HG02588 (cell line): ENCODE results near the gene ZNF319.
"Not testable (repeated sequence)": the region's sequence is repeated elsewhere in the genome, so short reads cannot be mapped to it uniquely, and the experiment has no call there.

Experiments
- ATAC-seq: cut with Tn5 transposase; IDR thresholded peaks from one replicate; pipeline ENCODE4 v1.9.1; 2021; ENCODE audit warnings: mild to moderate bottlenecking, moderate library complexity; ENCODE audit not compliant: unreplicated experiment

Gene ZNF319

DNA sequence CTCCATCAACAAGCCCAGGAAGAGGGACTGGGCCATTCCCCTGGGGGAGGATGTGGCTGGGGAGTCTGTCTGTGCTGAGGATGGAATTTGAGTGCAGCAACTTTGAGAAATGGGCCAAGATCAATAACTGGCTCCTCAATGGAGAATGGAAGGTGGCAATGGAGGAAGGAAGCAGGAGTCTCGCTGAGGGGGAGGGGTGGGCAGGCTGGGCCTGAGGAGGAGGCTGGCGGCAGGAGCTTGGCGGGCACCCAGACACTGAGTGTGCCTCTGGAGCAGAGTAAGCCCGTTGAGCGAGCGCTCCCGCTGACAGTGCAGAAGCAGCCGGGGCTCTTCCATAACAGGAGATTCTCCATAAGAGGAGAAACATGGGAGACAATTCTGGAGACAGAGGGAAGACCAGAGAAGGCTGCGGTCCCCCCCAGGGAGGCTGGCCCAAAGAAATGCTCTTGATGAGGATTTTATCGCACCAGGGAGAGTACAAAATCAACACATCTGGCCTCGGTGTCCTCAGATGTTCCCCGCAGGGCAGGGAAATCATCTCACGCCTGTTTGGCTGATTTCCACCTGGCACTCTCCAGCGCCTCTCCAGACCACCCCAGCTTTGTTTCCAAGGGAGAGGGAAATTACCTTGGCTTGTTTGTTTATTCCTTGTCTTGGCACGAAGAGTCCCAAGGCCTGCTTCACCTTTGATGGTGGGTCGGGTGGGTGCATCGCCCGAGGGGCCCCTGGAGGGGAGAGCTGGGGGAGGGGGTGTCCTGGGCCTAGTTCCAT lies 22.3 kb upstream of the ZNF319 start:
- ATAC-seq, result no peak

DNA sequence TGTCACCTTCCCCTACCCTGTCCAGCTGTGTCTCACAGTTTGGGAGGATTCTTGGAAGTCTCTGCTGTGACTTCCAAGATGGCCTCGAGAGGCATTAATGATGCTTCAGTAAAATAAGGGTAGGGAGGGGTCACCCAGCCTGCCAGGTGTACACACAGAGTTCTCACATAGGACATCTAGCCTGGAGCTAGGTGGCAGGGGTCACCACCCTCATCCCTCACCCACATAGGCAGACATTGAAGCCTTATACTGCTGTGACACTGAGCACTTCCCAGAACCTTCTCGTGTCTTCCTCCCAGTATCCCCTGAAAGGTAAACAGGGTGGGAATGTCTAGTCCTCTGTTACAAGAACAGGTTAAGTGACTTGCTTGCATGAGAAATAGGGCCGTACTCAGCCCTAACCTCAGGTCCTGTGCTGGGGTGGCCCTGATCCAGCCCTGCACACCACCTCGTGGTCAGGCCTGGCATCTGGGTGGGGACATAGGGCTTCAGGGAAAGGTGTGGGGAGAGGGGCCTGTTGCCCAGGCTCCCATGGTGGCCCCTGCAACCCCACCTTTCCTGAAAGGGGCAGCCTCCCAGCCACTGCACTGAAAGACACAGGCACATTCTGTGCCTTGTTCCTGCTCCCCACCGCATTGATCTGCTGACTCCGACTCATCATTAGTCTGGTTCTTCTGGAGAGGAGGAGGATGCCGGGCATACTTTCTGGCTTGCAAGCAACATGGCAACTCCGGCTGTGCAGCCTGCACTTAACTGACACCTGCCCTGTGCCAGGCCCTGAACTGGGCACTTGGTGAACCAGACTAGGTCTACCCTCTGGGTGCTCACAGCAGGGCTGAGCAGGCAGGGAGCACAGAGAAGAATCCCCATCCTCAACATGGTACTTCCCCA lies 21.4 kb upstream of the ZNF319 start:
- ATAC-seq, result no peak

DNA sequence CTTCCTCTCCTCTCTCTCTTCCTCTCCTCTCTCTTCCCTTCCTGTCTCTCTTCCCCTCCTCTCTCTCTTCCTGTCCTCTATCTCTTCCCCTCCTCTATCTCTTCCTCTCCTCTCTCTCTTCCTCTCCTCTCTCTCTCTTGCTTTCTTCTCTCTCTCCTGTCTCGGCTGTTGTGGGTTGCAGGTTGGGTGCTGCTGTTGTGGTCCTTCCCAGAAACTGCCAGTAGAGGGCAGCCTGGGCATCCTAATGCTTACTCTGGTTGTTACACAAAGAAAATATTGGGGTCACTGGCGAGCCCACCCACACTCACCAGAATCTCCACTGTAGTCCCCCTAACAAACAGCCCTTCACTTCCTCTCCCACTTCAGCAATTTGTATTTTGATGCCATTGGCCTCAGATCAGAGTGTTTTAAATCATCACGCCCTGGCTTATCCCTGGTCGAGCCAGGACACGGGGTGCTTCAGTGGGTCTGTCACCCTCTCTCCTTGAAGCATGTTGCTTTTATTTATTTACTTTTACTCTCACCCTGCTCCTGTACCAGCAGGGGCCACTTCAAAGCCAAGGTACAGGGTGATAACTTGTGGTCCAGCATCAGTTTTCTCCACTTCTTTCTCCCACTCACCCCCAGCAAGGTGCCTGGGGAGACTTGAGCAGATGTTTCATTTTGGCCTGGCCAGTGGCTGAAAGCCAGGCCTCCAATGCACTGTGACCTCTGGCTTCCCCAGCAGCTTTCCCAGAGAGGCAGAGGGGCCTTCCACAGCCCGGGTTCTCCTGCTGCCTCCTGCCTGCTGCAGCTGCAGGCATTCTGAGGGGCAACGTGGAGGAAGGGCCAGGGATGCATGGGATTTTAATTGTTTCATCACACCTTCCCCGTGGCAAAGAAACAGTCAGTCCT lies 20.4 kb upstream of the ZNF319 start:
- no peak for ATAC-seq

DNA sequence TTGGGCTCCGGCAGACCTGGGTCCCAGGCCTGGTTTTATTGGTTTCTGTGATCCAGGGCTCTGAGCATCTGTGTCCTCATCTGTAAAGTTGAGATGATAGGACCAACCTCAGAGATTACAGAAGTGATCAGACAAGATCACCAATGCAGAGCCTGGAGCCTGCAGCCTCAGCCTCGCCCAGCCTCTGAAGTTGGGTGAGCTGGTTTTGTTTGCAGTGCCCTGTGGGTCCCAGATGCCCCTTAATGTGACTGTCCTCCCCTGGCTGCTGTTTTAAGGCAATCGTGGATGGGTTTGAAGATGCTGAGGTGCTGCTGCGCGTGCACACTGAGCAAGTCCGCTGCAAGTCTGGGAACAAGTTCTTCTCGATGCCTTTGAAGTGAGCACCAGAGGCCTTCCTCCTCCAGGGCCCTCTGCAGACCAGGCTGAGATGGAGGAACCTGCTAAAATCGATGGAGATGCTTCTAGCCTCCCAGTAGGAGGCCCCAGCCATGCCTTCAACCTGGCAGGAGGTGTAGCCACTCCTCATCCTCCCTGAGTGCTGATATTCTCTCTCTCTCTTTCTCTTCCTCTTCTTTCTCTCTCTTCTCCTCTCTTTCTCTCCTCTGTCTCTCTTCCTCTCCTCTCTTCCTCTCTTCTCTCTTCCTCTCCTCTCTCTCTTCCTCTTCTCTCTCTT lies 19.5 kb upstream of the ZNF319 start:
- no peak for ATAC-seq

DNA sequence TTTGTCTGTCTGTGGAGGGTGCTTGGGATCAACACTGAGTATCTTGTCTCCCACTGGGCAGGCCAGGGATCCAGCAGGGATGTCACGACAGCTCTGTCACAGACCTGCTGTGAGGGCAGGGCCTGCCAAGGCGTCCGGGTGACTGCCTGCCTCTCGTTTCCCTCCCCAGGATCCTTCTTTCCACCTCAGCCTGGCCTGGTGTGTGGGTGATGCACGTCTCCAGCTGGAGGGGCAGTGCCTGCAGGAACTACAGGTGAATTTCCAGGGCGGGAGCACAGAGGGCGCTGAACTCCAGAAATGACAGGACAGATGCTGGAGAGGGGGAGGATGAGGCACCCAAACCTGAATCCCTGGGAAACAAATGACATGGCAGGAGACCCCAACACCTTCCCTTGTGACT lies 18.3 kb upstream of the ZNF319 start:
- ATAC-seq, result no peak

DNA sequence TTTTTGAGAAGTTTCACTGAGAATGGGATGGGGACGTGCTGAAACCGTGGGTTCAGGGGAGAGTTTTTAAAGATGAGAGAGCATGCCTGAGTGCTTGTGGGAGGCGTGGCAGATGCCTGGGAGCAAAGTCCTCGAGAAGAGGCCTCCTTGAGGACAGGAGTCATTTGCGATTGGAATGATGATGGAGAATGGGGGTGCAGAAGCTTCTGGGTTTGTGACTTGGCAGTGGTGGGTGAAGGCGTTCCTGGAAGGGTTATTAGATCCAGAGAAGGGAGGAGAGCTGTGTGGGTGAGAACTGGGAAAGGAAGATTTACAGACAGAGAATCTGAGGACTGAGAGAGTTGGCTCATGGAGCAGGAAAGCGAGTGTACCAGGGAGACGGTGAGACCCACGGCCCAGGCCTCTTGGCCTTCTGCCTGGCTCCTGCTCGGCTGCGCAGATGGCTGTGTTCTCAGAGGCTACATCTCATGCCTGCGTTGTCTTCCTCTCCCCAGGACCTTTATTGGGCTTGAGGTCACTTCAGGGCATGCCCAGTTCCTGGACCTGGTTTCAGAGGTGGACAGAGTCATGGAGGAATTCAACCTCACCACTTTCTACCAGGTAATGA lies 16.5 kb upstream of the ZNF319 start:
- ATAC-seq, result no peak

DNA sequence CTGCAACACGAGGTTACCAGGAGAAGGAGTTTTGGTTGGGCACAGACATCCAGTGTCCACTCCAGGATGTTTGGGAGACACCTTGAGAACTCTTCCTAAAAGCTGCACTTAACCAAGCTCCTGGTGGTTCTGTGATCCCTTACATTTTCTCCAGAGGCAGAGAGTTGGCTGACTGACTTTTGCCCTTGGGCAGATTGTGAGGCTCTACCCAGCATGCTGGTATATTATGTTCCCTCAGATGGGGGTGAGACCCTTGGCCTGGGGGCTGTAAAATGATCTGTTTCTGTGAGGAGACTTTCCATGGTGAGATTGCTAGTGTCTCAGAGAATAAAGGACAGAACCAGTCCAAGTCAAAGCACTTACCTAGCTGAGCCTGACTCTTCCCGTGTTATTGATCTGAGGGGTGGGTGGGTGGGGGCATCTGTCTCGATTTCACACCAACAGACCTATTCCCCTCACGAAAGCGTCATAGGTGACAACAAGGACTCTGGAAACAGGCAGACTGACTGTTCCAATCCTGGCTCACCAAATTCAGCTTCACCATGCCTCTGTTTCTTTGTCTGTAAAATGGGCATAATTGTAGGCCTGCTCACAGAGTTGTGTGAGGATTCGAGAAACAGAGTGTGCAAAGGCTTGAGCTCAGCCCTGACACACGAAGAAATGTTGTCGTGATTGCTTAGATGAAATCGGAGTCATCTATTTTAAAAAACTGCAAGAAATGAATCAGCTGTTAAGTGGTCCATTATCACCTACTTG lies 12.9 kb upstream of the ZNF319 start:
- no peak for ATAC-seq

DNA sequence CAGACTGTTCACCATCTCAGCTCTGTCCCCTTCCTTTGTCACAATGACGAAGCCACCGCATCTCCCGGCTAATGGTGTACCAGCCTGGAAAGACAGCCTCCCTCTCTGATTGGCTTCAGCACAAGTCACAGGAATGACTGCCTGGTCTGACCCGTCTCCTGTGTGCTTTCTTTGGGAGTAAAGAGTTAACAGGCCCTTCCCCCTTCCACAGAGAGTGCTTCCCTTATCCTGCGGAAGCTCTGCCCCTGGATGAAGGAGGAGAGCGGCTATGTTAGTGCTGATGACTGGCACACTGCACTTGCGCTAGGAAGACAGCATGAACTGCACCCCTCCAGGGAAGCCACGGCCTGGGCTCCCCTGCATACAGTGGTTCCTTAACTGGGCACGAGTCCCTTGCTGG lies 12.0 kb upstream of the ZNF319 start:
- ATAC-seq, result no peak

DNA sequence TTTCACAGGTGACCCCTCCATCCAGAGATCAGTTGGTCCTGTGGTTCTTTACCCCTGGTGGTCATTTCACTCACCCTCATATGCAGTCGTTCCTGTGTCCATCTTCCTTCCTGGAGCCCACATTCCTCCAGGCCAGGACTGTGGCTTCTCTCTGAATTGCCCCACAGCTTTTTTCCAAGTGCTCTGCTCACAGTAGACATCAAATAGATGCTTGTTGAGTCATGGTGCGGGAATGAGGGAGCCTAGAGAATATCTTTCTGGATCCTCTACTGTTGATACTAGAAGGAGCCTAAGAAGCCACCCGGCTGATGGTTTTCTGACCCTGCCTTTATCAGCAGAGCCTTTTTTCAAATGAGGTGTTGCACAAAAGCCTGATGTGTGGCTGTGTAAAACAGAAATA lies 11.2 kb upstream of the ZNF319 start:
- no peak for ATAC-seq

DNA sequence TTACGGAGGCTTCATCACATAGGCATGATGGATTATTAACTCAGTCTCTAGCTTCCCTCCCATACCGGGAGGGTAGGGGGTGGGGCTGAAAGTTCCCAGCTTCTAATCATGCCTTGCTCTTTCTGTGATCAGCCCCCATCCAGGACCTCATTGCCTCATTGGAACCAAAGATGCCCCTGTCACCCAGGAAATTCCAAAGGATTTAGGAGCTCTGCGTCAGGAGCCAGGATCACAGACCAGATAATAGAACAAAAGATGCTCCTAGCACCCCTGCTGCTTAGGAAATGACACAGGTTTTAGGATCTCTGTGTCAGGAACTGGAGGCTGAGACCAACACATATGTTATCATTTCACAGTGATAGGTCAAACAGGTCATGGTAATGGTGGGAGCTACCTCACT lies 10.4 kb upstream of the ZNF319 start:
- ATAC-seq, result no peak

DNA sequence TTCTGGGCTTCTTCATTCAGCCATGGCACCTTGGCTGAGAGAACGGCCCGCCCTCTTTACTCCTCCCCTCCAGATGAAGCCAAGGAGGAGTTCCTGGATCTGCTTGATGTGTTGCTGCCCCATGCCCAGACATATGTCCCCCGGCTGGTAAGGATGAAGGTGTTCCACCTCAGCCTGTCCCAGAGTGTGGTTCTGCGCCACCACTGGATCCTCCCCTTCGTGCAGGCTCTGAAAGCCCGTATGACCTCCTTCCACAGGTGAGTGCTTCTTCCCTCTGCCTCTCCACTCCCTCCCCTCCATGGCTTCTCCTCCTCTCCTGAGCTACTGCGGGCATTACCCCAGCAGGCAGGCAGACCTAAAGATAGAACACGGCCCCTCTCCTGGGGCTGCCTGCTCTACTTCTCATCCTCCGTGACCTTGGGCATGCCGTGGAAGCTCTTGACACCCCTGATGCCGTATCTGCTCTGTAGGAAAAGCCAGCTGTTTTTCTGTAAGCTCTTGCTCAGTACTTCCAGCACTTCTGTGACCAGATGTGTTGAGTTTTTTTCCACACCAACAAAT lies 9.5 kb upstream of the ZNF319 start:
- ATAC-seq, result no peak

DNA sequence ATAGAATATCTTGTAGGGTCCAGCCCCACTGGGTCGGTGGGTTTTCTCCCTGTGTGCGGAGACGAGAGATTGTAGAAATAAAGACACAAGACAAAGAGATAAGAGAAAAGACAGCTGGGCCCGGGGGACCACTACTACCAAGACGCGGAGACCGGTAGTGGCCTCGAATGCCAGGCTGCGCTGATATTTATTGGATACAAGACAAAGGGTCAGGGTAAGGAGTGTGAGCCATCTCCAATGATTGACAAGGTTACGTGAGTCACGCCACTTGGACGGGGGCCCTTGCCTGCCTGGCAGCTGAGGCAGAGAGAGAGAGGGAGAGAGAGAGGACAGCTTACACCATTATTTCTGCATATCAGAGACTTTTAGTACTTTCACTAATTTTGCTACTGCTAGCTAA lies 4.3 kb upstream of the ZNF319 start:
- ATAC-seq, result not testable (repeated sequence)

DNA sequence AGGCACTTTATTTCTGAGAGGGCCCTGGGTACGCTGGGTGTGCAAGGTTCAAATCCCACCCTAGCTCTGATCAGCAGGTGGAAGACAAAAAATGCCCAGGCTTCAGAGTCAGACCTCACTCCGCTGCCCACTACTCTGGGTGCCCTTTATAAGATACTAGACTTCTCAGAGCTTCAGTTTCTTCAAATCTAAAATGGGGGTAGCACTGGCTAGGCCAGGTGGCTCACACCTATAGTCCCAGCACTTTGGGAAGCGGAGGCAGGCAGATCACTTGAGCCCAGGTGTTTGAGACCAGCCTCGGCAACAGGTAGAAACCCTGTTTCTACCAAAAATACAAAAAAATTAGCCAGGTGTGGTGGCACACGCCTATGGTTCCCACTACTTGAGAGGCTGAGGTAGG lies 2.5 kb upstream of the ZNF319 start:
- ATAC-seq, result no peak

DNA sequence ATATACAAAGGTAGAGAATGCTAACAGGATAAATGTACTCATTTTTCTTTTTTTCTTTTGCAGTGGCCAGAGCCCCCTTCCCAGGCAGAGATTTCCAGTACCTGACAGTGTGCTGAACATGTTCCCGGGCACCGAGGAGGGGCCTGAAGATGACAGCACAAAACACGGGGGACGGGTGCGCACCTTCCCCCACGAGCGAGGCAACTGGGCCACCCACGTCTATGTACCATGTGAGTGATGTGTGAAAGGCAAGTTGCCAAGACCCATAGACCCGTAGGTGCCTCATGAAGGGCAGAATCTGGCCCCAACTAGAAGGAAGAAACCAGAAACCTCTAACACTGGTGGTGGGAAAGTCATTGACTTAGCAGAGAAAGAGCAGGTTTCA lies 1.9 kb upstream of the ZNF319 start:
- no peak for ATAC-seq

DNA sequence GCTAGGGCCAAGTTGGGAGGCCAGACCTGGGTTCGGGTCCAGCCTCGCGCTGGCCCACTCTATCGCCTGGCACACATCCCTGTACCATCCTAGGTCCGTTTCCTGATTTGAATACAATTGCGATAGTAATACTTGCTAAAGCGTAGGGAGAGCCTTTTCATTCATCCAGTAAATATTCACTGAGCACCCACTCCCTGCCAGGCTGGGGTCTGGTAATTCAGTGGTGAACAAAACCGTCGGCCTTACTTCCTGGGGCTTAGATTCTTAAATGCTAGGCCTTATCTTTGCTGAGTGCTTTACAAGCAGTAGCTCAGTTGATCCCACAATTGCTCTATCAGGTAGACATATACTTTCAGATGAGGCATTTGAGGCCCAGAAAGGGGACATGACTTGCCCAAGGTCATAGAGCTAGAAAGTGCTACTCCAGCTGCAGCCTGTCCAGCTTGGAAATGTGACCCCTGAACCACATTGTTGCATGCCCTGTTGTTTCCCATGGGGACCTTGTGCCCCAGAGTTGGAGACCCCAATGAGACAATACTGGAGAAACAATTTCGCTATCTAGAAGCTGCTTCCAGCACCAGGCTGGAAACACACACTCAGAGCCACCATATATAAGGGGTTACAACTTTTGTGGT lies 1.4 kb upstream of the ZNF319 start:
- no peak for ATAC-seq

DNA sequence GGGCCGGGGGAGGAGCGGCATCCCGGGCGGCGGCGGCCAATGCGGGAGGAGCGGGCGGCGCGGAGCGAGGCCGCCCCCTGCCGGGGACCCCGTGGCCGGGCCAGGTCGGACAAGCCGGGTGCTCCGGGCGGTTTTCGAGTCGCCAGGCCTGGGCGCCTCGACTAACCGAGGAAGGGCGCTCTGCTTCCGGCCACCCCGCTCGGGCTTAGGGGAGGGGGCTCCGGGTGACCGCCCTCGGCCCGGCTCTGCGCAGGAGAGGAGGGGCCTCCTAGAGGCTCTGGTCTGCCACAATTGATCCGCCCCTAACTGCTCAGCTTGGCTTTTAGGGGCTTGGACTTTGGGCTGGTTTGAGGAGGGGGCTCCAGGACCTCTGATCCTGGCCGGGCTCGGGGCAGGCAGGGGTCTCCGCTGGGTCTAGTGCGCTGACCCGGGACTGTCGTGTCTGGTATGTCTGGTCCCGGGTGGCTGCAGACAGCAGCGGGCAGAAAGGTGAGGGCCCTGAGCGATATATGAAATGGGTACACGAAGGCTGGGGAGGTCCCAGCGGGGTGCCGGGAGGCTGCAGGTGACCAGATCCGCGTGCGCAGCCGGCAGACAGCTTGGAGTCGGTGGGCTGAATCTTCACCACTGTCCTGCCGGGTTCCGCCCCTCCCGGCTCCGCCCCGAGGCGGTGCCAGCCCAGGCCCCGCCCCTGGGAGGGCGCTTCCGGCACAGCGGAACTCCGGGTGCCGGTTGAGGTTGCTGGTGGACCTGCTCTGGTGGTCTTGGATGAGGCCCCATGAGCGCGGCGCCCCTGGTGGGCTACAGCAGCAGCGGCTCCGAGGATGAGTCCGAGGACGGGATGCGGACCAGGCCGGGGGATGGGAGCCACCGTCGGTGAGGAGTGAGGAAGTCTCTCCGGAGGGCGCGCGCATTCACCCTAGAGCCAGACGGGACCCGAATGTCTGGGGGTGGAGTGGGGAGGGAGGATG lies 519 bp upstream of the ZNF319 start, which contains the start of gene USB1:
USB1 (plus strand) TSS at position 702 of the 971 bp plus-strand sequence; CDS start at position 779, 77 bp downstream.
- peak; percentile 78 for ATAC-seq

DNA sequence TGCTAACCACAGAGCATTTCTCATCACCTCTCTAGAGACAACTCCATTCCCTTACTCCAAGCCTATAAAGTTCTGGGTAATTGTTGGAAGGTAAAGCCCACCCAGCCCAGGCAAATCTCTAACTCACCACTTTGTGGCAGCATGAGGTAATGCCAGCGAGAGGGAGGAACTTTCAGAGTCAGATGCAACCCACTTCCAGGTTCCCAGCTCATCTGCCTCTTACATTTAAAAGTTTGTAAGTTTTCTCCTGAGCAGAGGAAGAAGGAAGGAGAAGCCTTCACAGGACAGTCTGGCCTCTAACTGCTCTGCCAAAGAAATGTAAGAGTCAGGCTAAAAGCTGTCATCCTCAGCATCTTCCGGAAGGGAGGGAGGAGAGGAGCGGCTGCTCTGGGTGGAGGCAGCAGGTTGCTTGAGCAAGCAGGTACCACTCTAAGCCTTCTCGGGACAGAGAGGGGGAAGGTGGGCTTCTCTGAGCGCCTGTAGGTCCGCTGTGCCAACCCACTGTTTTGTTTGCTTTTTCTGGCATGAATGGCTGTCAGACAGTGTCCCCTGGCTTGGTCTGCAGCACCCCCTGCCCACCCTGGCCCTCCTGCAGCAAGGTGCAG lies 1.0 kb downstream of the ZNF319 start:
- ATAC-seq, result no peak
